ENCODE results near the gene LENG8.
"Not testable (repeated sequence)": the region's sequence is repeated elsewhere in the genome, so short reads cannot be mapped to it uniquely, and the experiment has no call there.

Gene LENG8

DNA sequence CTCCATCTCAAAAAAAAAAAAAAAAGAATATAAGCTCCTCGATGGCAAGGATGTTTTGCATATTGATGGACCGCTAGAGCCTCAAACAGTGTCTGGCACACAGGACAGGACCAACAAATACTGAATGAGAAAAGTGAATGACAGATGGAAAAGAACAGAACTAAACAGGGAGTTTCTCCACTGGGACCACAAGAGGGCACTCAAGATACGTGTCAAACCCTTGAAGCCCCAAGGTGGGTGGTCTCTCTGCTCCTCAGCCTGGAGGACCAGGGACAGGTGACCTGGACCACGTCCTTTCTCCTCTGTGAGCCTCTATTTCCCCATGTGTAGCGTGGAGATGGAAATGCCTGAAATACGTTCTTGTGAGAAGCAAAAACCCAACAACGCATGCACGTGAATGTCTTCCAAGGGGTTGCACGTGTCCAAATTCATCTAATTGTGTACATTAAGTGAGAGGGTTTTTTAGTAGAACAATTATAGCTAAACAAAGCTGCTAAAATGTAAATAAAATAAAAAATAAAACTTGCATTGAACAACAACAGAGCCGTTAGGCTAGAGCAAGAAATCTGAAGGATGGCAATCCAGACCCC lies 29.8 kb downstream of the LENG8 start:
- DNase-seq (ENCODE audit: low read depth in 2 of 2) = no peak

DNA sequence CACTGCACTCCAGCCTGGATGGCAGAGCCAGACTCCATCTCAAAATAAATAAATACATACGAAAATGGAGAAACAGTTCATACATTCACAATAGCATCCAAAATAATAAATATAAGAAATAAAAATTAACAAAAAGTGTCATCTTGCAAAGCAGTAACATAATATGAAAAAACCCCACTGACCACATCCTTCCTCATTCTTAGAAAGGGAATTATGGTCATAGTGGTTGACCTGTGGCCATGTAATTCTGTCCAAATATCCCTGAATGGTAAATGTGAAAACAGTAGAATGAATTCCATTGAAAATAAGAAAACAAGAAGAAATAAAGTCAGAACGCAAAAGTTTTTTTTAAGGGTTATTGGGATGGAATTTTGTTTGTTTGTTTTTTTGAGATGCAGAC lies 31.1 kb downstream of the LENG8 start:
- DNase-seq (ENCODE audit: low read depth in 2 of 2) = no peak

DNA sequence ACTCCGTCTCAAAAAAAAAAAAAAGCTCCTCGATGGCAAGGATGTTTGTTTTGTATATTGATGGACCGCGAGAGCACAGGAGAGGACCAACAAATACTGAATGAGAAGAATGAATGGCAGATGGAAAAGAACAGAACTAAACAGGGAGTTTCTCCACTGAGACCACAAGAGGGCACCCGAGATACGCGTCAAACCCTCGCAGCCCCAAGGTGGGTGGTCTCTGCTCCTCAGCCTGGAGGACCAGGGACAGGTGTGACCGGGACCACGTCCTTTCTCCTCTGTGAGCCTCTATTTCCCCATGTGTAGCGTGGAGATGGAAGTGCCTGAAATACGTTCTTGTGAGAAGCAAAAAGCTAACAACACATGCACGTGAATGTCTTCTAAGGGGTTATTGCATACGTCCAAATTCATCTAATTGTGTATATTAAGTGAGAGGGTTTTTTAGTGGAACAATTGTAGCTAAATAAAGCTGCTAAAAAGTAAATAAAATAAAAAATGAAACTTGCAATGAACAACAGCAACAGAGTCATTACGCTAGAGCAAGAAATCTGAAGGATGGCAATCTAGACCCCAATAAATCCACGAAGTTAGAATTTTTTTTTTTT lies 32.4 kb downstream of the LENG8 start:
- no peak for DNase-seq (ENCODE audit: low read depth in 2 of 2)

DNA sequence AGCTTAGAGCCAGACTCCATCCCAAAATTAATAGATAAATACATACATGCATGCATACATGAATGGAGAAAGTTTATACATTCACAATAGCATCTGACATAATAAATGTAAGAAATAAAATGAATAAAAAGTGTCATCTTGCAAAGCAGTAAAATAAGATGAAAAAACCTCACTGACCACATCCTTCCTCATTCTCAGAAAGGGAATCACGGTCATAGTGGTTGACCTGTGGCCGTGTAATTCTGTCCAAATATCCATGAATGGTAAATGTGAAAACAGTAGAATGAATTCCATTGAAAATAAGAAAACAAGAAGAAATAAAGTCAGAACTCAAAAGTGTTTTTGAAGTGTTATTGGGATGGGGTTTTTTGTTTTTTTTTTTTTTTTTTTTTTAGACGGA lies 33.9 kb downstream of the LENG8 start:
- DNase-seq (ENCODE audit: low read depth in 2 of 2) = no peak

DNA sequence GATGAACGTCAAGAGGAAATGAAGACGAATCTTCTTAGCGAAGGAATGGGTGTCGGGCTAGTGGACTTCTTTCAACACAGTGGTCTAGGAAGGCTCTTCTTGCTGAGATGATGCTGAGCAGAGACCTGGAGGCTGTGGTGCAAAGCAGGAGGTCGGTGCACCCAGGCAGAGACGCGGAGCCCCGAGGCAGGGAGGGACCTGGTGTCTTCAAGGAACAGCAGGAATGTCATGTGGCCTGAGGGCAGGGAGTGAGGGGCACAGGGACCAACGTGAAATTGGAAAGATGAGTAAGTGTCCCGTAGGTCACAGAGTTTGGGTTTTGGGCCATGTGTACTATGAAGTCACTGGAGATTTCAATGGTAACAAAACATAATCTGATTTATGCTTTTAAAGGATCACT lies 35.5 kb downstream of the LENG8 start:
- DNase-seq (ENCODE audit: low read depth in 2 of 2) = no peak

DNA sequence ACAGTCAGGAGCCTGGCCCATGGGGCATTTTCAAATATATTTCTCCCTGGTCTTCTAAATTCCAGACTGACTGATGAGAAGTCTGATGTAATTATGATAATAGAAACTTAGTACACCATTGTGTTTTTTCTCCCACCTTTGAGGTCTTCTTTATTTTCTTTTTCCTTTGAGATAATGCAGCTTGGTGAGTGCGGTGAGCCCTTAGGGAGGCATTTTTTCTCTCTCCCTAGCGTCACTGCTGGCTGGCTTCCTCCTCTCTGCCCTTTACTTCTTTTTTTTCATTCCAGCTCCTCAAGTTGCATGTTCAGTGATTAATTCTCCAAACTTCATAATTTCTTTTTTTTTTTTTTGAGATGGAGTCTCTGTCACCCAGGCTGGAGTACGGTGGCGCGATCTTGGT lies 36.9 kb downstream of the LENG8 start:
- no peak for DNase-seq (ENCODE audit: low read depth in 2 of 2)

DNA sequence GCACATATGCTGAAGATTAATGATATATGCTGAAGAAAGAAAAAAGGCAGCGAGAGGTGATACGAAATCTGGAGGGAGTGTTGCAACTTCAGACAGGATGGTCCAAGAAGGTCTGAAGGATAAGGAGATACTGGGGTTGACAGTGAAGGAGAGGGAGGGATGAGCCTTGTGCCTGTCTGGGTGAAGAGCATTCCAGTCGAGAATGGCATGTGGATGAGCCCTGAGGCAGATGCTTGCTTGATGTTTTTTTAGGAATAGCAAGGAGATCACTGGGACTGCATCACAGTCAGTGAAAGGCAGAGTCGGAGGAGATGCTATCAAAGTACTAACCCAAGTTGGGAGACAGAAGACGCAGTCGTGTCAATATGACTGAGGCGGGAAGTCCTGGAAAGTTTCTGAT lies 40.3 kb downstream of the LENG8 start:
- DNase-seq (ENCODE audit: low read depth in 2 of 2) = no peak

DNA sequence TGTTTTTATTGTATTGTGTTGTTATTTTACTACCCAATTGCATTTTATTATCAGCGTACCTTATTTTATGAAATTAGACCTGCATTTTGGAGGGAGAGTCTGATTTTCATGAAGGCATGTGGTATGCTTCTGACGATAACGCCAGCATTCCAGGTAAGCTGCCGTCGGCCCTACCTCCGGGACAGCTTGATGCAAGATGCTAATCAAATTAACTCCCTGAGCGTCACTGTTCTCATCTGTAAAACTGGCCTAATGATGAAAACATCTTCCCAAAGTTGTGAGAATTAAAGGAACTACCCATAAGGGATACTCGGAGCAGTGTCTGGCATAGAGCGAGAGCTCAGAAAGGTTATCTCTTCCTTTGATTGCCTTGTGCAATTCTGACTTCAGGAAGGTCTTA lies 40.8 kb downstream of the LENG8 start:
- DNase-seq (ENCODE audit: low read depth in 2 of 2) = no peak

DNA sequence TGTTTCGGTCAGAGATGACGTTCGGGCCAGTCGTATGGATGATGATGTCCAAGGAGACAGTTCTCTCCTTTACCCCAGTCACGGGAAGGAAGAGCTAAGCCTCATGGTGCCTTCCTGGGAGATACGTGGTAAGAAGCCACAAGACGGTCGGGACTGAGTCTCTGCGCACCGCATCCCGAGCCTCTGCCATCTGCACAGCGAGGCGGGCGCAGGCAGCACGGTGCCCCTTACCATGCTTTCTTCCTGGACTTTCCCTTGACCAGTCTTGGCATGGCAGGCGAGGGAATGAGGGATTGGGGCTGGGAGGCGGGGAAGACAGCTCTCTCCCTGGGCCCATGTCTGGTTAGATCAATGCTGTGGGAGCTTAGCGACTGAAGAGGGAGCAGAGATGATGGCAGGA lies 43.6 kb downstream of the LENG8 start:
- DNase-seq (ENCODE audit: low read depth in 2 of 2) = no peak

DNA sequence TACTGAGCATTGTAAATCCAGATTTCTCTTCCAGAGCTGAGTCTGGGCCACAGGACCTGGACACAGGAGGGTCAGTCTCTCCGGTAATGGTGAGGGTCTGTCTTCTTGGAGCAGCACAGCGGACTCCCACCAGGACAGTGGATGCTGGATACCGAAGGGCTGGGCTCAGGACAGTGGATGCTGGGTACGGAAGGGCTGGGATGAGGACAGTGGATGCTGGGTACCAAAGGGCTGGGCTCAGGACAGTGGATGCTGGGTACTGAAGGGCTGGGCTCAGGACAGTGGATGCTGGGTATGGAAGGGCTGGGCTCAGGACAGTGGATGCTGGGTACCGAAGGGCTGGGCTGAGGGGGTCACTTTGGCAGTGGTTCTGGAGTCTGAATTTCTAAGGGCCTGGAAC lies 44.1 kb downstream of the LENG8 start:
- not testable (repeated sequence) for DNase-seq (ENCODE audit: low read depth in 2 of 2)

DNA sequence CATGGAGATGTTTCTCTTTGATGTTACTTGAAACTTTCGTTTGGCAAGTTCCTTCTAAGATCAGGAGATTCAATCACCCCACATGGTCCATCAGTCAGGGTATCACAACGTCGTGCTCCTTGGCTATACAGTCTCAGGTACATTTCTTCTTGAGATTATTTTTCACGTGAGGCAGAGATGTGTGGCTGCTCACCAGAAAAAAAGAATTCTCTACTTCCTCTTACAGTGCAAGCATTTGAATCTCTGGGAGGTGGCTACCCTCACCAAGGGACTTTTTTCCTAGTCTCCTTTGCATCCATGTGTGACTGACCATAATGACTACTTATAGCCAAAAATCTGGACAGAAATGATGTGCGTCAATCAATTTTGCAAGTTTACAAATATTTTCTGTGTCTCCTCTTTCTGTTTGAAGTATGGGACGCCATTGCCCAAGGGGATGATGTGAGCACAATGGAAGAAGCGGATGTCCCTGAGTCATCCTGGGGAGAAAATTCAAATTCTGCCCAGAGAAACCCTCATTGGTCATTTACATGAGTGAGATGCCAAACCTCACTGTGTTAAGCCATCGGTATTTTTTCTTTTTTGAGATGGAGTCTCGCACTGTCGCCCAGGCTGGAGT lies 45.1 kb downstream of the LENG8 start:
- no peak for DNase-seq (ENCODE audit: low read depth in 2 of 2)

DNA sequence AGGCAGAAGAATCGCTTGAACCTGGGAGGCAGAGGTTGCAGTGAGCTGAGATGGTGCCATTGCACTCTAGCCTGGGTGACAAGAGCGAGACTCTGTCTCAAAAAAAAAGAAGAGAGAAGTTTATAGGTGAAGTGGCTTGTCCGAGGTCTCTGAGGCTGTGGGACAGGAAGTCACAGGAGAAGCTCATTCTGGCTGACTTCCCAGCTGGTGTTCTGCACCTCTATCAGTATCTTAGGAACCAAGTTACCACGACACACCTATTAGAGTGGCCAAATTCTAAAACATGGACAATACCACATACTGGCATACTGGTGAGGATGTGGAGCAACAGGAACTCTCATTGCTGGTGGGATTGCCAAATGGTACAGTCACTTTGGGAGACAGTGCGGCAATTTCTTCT lies 46.3 kb downstream of the LENG8 start:
- DNase-seq (ENCODE audit: low read depth in 2 of 2) = not testable (repeated sequence)

DNA sequence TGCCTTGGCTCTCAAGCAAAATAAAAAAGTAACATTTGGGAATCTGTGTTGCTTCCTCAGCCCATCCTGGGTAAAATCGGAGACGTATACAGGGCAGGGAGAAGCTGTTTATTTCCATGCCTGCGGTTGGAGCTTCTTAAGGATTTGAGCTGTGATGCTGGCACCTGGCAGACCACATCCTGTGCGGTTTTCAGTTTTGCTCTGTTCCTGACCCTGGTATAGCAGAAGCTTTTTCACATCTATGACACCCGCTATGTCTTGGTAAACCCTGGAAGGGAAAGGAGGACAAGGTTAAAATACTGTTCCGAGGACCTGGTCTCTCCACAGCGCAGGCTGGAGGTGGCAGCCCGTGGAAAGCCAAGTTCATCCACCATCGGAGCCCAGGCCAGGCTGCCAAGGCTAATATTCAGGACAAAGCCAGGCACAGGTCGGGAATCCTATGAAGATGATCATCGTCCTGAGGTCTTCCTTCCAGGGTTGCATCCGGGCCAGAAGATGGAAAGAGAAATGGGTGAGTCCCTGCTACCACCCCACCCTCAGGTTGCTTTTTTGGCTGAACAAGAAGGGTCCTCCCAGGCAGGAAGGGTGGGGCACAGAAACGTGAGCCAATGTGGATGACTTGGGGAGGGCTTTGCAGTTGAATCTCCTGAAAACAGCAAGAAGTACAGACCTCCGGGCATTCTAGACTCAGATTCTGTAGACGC lies 48.9 kb downstream of the LENG8 start:
- DNase-seq (ENCODE audit: low read depth in 2 of 2) = not testable (repeated sequence)

DNA sequence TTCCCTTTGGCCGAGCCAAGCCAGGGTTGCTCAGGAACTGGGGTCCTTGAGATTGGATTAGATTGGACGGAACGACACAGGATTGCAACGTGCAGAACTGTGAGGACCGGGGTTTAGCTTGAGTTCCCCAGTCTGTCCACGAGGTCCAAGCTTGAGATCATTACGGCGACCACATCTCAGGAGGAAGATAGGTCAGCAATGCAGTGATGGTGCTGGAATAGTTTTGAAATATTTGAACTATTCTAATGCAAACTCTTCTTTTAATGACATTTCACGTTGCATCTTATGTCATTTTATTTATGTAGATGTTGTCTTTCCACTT lies 49.4 kb downstream of the LENG8 start:
- DNase-seq (ENCODE audit: low read depth in 2 of 2) = not testable (repeated sequence)

DNA sequence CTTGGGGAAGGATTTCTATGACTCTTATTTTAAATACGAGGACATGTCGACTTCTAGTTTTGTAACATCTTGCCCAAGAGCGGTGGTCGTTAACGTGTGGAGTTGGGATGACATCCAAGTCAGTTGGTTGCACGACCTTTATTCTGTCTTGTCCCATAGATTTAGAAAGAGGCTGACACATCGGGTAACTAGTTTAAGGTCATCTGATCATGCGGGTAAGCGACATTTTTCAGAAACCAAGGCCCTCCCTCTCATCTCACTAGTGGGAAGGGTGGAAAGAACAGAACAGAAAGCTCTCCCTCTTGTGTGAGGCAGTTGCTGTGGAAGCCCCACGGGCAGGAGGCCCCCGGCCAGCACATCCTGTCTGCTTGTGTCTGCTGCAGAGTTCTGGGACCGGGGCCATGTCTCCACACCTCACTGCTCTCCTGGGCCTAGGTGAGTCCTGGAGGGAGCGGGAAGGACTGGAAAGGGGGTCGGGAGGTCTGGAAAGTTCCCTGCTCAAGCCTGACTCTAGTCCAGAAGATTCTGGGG lies 53.6 kb downstream of the LENG8 start, which contains the start of gene LAIR2:
LAIR2 (plus strand) TSS at position 314 of the 531 bp plus-strand sequence; CDS start at position 402, 88 bp downstream.
- DNase-seq (ENCODE audit: low read depth in 2 of 2) = no peak

DNA sequence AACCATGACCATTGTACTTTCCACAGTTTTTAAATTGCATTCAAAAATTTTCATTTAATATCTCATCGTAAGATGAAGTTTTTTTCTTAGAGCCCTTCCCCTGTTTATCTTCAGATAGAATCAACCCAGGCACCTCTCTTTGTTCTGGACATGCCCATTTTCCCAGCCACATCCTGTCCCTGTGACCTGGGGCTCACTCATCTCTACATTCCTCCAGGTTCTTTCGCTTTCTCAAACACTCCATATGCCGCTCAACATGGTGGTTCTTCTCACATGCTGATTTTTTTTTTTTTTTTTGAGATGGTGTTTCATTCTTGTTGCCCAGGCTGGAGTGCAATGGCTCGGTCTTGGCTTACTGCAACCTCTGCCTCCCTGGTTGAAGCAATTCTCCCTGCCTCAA lies 56.5 kb downstream of the LENG8 start:
- not testable (repeated sequence) for DNase-seq (ENCODE audit: low read depth in 2 of 2)

DNA sequence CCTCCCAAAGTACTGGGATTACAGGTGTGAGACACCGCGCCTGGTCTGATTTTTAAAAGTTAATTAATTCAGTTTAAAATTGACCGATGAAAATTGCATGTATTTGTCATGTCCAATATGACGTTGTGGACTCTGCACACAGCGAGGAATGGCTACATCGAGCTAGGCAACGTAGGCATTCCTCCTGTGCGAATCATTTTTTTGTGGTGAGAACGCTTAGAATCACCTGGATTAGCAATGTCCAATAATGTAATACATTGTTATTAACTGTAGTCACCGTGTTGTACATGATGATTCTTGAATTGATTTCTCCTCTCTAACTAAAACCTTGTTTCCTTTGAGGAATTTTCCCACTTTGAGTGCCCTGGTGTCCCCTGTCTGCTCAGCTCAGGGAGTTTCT lies 57.1 kb downstream of the LENG8 start:
- no peak for DNase-seq (ENCODE audit: low read depth in 2 of 2)

DNA sequence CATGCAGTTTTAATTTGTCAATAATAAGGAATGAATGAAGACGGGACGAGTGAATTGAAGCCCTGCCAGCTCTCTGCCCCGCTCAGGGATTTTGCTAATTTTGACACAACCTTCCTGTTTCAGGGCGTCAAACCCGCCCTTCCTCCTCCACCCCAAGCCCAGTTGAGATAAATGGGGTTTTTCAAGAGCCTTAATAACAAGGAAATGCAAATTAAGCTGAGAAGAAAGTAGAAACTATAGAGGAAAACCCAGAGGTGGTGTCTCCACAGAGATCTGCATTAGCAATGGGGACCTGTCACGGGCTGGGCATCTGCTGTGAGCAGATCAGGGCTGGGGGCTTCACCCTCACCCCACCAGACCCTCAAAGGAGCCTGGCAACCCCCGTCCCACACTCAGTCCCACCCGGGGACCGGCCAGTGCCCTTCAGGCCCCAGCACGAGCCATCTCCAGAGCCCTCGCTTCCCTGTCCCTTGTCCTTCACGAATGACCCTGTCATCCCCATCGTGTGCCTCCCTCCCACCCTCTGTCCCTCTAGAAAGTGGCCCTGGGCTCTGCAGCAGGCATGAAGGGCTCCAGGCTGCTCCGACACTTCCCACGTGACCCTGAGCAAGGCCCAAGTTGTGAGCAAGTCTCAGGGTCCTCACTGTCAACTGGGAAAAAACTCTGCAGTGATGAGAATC lies 58.2 kb downstream of the LENG8 start:
- DNase-seq (ENCODE audit: low read depth in 2 of 2) = not testable (repeated sequence)

DNA sequence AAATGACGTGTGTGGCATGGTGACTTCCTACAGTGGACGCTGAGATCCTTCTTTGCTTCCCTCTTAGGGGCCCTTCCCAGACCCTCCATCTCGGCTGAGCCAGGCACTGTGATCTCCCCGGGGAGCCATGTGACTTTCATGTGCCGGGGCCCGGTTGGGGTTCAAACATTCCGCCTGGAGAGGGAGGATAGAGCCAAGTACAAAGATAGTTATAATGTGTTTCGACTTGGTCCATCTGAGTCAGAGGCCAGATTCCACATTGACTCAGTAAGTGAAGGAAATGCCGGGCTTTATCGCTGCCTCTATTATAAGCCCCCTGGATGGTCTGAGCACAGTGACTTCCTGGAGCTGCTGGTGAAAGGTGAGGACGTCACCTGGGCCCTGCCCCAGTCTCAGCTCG lies 58.8 kb downstream of the LENG8 start:
- DNase-seq (ENCODE audit: low read depth in 2 of 2) = no peak

DNA sequence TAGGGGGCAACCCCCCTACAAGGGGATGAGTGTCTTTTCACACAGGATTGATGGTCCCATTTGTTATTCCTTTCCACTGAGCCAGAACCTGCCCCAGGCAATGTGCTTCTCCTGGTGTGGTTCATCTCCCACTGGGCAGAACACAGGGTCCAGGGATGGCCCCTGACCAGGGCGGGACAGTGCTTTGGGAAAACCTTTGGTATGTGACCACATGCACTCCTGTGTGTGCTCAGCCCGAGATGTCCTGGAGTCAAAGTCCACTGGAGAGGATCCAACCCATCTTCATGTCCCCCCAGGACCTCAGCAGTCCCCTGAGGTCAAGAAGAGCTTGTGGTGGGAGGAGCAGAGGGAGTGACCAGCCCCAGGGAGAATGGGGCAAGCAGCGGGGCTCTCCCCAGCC lies 59.5 kb downstream of the LENG8 start:
- not testable (repeated sequence) for DNase-seq (ENCODE audit: low read depth in 2 of 2)

DNA sequence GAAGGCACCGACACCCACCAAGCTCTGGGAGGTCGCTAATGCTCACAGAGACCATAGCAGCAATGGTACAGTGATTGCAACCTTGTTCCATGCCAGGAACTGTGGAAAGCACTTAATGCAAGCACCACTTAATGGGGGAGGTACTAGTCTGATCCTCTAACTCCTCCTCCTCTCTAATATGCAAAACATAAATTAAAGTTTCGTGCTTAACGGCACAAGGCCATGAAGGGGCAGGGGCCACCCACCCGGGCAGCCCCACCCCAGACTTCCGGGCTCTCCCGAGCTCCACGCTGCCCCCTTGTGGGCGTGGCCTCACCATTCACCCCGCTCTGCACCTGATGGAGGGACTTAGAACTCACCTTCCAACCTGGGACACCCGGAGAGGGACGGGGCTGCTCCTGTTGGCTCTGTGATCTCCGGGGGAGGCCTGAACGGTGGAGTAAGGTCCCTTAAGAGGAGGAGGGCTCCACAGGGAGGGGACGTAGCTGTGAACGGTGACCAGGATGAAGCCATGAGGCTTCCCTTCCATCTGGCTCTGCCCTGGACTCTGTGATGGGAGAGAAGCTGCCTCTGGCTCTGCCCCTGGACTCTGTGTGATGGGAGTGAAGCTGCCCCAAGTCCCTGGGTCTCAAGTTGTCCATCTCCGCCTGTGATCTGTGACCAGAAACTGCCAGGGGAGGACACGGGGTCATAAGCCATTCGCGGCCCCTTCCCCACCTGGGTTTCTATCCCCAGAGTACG lies 60.4 kb downstream of the LENG8 start:
- not testable (repeated sequence) for DNase-seq (ENCODE audit: low read depth in 2 of 2)

All from stimulated activated CD4-positive, alpha-beta T cell treated with anti-CD3 and anti-CD28 coated beads, Interleukin-4, amount 100 ng/mL, for 48 hours (primary cell).